HG03045 (cell line): ENCODE measurements around the gene MTX1.
"Not testable (repeated sequence)": the region's sequence is repeated elsewhere in the genome, so short reads cannot be mapped to it uniquely, and the experiment has no call there.

Experiments used
- ATAC-seq: cut with Tn5 transposase; IDR thresholded peaks from one replicate; pipeline ENCODE4 v1.9.1; 2021; ENCODE audit warnings: mild to moderate bottlenecking, moderate library complexity; ENCODE audit not compliant: unreplicated experiment

MTX1 gene

DNA sequence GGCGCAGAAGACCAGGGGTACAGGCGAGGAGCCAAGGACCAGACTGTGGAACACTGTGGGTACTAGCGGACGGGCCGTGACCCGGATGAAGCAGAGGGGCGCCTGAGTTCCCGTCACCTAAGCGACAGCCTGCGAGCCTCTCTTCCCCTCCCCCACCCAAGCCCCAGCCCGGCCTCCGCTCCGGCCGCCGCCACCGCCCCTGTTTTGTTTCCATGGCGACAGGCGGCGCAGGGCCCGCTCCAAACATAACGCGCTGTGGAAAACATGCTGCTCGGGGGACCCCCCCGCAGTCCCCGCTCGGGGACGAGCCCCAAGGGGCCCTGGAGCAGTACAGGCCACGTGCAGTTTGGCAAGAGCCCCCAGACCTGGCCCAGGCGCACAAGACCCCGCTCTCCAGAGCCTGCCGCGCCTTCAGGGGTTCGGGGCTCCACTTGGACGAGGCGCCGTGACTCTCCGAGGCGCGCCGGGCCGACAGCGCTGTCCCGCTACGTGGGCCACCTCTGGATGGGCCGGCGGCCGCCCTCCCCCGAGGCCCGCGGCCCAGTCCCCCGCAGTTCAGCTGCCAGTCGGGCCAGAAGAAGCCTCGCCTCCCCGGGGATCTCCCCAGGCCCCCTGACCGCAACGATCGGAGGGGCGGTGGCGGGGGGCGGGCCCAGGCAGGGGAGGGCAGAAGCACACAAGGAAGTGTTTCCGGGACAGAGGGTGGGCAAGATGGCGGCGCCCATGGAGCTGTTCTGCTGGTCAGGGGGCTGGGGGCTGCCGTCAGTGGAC lies at the start of gene MTX1:
Gene MTX1 (plus strand): TSS at position 155 of the 771 bp plus-strand sequence. CDS start 110 bp downstream, at position 265.
- ATAC-seq: peak; percentile 67

DNA sequence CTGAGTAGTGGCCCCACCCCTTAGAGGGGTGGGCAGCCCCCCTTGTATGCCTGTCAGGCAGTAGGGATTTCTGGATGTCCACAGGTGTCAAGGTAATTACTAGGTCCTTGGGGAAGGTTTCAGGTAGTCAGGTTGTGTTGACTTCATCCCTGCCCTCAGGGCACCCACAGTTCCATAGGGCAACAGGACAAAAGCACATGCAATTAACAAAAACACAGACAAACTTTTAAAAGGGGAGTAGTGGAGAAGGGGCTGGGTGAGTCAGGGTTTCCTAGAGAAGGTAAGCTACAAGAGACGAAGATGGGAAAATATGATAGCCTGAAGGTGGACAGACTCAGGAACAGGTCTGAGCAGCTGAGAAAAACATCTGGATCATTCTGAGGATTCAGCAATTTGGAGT lies 49.5 kb upstream of the MTX1 start:
- ATAC-seq: no peak

GRCh38 chr1:155160128-155160527 lies 48.4 kb upstream of the MTX1 start:
- ATAC-seq: no peak

- ATAC-seq: not testable (repeated sequence)
Observed at GRCh38 chr1:155162631-155163030, 45.9 kb upstream of the MTX1 start.

DNA sequence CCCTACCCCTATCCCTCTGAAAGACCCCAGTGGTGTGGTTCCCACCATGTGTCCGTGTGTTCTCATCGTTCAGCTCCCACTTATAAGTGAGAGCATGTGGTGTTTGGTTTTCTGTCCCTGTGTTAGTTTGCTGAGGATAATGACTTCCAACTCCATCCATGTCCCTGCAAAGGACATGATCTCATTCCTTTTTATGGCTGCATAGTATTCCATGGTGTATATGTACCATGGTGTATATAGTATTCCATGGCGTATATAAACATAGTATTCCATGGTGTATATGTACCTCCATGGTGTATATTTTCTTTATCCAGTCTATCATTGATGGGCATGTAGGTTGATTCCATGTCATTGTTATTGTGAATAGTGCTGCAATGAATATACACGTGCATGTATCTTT lies 44.7 kb upstream of the MTX1 start:
- not testable (repeated sequence) for ATAC-seq

DNA sequence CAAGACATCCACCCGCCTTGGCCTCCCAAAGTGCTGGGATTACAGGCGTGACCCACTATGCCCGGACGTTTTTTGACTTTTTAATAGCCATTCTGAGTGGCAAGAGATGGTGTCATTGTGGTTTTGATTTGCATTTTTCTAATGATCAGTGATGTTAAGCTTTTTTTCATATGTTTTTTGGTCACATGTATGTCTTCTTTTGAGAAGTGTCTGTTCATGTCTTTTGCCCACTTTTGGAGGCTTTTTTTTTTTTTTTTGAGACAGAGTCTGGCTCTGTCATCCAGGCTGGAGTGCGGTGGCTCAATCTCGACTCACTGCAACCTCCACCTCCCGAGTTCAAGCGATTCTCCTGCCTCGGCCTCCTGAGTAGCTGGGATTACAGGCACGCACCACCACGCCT lies 43.9 kb upstream of the MTX1 start:
- not testable (repeated sequence) for ATAC-seq

GRCh38 chr1:155166051-155166470 lies 42.4 kb upstream of the MTX1 start:
- ATAC-seq: no peak

DNA sequence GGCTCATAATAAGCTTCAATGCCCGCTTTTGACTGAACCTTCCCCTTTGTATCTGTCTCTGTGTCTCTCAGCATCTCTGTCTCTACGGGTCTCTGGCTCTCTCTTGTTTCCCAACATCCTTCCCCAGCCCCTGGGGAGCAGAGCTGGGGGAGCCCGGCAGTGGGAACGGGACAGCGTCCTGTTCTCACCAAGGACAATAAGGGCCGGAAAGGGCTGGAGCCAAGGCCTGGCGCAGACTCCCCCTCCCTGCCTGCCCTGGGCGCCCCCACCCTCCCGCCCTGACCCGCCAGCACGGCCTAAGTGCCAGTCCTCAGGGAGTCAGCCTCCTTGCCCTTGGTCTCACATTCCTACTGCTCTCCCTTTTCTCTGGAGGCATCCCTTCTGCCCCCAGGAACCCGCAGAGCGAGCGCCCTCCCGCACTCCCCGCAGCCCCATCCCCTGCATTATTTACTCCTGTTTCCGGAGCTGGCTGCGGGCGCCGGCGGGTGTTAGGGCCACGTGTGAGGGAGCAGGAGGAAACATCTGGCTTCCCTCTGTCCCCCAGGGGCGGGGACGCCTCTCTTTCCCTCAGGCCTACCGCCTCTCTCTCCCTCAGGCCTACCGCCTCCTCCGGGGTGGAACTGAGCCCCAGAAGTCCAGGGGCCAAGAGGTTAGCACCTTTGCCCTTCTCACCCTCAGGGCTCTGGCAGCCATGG lies 41.9 kb upstream of the MTX1 start:
- no peak for ATAC-seq

- peak; percentile 56 for ATAC-seq
Observed at GRCh38 chr1:155167166-155168104, 41.1 kb upstream of the MTX1 start.

DNA sequence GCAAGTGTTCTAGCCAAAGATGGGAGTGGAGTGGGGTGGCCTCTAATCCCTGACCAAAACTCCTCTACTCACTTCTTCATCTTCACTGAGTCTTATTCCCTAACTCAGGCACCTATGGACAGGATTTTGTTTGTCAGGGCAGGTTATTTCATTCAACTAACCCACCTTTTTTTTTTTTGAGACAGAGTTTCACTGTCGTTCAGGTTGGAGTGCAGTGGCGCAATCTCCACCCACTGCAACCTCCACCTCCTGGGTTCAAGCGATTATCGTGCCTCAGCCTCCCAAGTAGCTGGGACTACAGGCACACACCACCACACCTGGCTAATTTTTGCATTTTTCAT lies 40.4 kb upstream of the MTX1 start:
- not testable (repeated sequence) for ATAC-seq

GRCh38 chr1:155168456-155169210 lies 39.9 kb upstream of the MTX1 start:
- ATAC-seq: no peak

GRCh38 chr1:155169541-155169940 lies 39.0 kb upstream of the MTX1 start:
- ATAC-seq: no peak

- no peak for ATAC-seq
Observed at GRCh38 chr1:155170101-155170785, 38.3 kb upstream of the MTX1 start.

GRCh38 chr1:155170806-155171205 lies 37.7 kb upstream of the MTX1 start:
- ATAC-seq: no peak

DNA sequence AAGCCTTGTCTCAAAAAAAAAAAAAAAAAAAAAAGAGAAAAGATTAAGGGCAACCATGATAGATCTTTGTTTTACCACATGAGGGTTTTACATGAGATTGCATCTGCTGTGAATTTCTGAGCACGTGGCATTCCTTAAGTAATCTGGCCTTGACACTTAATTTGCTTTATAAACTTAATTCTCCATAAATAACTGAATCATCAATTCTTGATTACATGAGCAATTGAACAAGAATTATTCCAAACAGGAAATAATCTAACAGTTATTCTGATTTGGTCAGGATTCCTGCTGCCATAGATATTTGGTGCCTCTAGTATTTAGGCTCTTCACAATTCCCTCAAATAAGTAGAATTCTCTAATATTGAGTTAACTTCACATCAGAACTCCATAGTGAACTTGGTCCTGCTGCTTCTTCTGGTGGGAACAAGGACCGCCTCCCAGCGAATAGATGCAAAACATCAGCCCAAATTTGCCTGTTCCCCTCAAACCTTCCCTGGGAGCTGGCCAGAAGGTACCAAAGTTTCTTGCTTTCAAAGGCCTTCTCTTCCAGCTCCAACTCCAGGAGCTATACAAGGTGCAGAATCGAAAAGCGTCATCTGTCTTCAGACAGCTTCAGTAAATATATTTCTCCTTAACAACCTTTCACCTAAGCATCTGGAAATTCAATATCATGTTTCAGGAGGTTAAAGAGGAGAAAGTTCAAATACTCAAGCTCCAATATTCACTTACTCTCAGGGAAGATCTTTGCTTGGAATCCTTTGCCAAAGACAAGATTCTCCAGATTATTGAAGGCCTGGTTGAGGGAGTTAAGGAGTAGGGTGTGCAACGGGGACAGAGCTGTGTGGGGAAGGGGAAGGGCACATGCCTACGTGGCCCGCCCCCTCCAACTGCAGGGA lies 36.4 kb upstream of the MTX1 start:
- ATAC-seq: no peak

GRCh38 chr1:155172732-155173477 lies 35.6 kb upstream of the MTX1 start, which contains the start of gene KRTCAP2:
TSS of gene KRTCAP2 (minus strand) at chr1:155173304. CDS start at chr1:155173224, 80 bp downstream.
- peak; percentile 67 for ATAC-seq

DNA sequence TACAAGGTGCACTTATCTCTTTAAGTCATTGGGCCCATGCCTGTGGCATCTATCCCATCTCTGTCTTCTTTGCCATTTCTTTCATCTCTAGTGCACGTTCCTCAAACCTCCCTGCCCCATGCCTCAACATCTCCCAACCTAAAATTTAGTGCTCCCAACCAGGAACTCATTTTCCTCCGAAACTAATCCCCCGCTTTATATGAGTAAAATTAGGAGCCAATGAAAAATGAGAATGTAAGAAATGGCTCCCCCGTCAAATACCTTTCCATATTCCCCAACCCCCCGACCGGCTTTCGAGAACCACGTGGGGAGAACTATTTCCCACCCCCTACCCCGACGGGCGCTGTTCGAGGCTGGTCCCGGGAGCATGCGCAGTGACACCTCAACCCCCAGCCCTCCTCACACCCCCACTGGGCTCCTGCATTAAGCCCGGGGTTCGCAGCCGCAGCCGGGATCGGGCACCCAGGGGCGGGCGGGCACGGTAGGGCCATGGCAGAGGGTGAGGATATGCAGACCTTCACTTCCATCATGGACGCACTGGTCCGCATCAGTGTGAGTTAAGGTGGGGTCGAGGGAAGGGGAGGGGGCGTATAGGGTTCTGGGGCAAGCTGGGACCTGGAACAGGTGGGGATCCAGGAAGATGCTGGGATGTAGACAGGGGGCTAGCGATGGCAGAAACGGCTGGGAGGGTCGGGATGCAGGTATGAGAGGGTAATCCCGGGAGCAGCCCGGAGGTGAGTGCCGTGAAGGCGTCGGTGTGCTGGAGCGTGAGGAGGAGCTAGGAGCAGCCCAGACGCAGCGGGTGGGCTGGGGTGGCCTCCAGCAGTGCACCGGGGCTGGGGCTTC lies 34.8 kb upstream of the MTX1 start, which contains the start of gene TRIM46:
Gene TRIM46 (plus strand): TSS at position 372 of the 846 bp plus-strand sequence. CDS start 118 bp downstream, at position 490.
- ATAC-seq: no peak
